ENCODE results near the gene ADAM12. TPM values are rescaled to one million over a fixed set of nuclear protein-coding genes. Genes with fewer than 3 reads are reported as not detected.

Gene ADAM12
- polyA plus RNA-seq, 1 donor from 2014 or later = 0.09 TPM

DNA sequence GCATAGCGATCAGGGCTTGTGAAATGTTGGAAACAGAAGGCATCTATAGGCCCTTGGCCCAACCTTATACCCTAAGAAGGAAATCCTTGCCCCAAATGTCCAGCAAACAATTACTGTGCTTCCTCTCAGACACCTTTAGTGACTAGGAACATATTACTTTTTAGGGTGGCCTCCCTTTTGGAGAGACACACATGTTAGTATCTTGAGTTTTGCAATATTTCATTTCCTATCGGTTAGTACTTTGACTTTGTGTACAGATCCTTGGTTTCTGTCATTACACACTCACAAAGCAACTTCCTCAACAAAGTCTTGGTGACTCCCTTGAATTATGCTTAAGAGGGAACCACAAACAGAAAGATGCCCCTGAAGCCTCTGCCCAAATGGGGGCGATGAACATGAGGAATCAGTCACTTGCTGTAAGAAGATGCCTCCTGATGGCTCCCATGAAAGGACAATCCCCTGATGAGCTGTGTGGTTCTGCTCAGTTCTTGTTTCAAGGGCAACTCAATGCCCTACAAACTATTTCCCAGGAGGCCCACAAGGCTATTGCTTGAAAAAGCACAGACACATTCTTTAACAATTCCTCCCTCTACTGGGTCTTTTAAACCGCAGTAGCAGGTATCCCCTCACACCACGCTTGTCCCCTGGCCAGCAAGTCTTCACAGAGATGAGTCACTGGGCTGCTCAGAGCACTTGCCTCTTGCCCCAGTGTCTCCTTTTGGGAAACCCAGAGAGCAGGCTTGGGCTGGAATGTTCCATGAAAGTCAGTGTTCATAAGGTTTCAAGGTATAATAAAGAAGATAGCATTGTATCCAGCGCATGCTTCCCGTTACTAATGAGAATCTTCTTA, 295.7 kb downstream of the ADAM12 start:
- Histone ChIP-seq H3K27me3 (ENCODE audit: insufficient read depth, low read depth, low read length) (no peaks in the 10 kb centered on the region), H3K9me3 (ENCODE audit: low read length) (no peaks in the 10 kb centered on the region), H3K9me2 (ENCODE audit: insufficient read depth, low read length) (no peaks in the 10 kb centered on the region), H3K4me3 (ENCODE audit: low read length) (no peak overlapping the region), H3K27ac (ENCODE audit: low read length) (no peak overlapping the region), H3F3A (ENCODE audit: insufficient read depth, low read length, poor library complexity, severe bottlenecking) (no peaks in the 10 kb centered on the region), H3K79me2 (replicated peaks; ENCODE audit: insufficient read depth, low read length) (no peaks in the 10 kb centered on the region), H2AFZ (ENCODE audit: low read depth, low read length) (no peak overlapping the region), H3K4me2 (ENCODE audit: low read length) (no peak overlapping the region), H3K9ac (ENCODE audit: low read length) (no peak overlapping the region), H4K20me1 (ENCODE audit: insufficient read depth) (no peaks in the 10 kb centered on the region), H3K36me3 (ENCODE audit: insufficient read depth, low read length) (no peaks in the 10 kb centered on the region)
- TF ChIP-seq, protein P1, sequence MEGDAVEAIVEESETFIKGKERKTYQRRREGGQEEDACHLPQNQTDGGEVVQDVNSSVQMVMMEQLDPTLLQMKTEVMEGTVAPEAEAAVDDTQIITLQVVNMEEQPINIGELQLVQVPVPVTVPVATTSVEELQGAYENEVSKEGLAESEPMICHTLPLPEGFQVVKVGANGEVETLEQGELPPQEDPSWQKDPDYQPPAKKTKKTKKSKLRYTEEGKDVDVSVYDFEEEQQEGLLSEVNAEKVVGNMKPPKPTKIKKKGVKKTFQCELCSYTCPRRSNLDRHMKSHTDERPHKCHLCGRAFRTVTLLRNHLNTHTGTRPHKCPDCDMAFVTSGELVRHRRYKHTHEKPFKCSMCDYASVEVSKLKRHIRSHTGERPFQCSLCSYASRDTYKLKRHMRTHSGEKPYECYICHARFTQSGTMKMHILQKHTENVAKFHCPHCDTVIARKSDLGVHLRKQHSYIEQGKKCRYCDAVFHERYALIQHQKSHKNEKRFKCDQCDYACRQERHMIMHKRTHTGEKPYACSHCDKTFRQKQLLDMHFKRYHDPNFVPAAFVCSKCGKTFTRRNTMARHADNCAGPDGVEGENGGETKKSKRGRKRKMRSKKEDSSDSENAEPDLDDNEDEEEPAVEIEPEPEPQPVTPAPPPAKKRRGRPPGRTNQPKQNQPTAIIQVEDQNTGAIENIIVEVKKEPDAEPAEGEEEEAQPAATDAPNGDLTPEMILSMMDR (IDR thresholded peaks at IDR 0.05; ENCODE audit: poor library complexity, severe bottlenecking) = no peak
- TF ChIP-seq POLR2AphosphoS5 (IDR thresholded peaks at IDR 0.05) (no peak), SMC3 (conservative IDR thresholded peaks at IDR 0.05; ENCODE audit: poor library complexity) (no peak), EP300 (conservative IDR thresholded peaks at IDR 0.05; ENCODE audit: poor library complexity, severe bottlenecking) (no peak), TAF1 (IDR thresholded peaks at IDR 0.05; ENCODE audit: low read depth) (no peak), EZH2 (IDR thresholded peaks at IDR 0.05; ENCODE audit: borderline replicate concordance, insufficient read depth, low read length, poor library complexity, severe bottlenecking) (no peak), RAD21 (conservative IDR thresholded peaks at IDR 0.05) (no peak), MXI1 (conservative IDR thresholded peaks at IDR 0.05; ENCODE audit: poor library complexity, severe bottlenecking) (no peak)
- TF ChIP-seq, protein P2, sequence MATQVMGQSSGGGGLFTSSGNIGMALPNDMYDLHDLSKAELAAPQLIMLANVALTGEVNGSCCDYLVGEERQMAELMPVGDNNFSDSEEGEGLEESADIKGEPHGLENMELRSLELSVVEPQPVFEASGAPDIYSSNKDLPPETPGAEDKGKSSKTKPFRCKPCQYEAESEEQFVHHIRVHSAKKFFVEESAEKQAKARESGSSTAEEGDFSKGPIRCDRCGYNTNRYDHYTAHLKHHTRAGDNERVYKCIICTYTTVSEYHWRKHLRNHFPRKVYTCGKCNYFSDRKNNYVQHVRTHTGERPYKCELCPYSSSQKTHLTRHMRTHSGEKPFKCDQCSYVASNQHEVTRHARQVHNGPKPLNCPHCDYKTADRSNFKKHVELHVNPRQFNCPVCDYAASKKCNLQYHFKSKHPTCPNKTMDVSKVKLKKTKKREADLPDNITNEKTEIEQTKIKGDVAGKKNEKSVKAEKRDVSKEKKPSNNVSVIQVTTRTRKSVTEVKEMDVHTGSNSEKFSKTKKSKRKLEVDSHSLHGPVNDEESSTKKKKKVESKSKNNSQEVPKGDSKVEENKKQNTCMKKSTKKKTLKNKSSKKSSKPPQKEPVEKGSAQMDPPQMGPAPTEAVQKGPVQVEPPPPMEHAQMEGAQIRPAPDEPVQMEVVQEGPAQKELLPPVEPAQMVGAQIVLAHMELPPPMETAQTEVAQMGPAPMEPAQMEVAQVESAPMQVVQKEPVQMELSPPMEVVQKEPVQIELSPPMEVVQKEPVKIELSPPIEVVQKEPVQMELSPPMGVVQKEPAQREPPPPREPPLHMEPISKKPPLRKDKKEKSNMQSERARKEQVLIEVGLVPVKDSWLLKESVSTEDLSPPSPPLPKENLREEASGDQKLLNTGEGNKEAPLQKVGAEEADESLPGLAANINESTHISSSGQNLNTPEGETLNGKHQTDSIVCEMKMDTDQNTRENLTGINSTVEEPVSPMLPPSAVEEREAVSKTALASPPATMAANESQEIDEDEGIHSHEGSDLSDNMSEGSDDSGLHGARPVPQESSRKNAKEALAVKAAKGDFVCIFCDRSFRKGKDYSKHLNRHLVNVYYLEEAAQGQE (IDR thresholded peaks at IDR 0.05; ENCODE audit: borderline replicate concordance) = no peak

DNA sequence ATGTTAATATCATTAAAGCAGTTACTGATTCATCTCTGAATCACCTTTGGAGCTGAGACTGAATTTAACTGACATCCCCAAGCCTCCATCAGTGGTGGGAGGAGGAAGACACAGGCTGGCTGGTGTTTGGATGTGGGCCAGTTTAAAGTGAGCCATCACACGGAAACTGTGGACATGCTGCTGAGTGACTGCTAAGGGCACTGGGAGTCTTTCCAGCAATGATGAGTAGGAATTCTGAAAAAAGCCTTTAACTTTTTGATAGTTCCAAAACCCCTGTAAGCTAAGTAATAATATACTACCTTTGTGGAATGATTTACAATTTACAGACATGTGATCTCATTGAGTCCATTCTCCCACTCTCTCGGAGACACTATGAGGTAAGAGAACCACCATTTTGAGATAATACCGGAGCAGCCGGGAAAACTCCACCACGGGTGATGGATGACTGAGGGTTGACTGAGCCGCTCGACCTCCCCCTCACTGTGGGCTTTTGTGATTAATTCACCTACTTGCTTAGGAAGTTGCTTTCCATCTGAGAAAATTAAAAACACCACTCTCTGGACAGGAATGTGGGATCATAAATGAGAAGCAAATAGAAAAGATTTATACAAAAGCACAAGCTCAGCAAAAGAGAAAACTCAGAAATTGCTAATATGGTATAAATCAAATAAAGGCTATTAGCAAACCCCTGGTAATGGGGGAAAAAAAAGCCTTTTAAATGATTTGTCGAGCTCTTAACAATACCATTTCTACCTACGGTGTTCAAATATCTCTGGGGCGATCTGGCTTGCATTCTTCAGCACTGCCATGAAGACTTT, 297.2 kb downstream of the ADAM12 start:
- TF ChIP-seq POLR2AphosphoS5 (IDR thresholded peaks at IDR 0.05) (no peak), TAF1 (IDR thresholded peaks at IDR 0.05; ENCODE audit: low read depth) (no peak), RAD21 (conservative IDR thresholded peaks at IDR 0.05) (no peak), EZH2 (IDR thresholded peaks at IDR 0.05; ENCODE audit: borderline replicate concordance, insufficient read depth, low read length, poor library complexity, severe bottlenecking) (no peak), SMC3 (conservative IDR thresholded peaks at IDR 0.05; ENCODE audit: poor library complexity) (no peak), EP300 (conservative IDR thresholded peaks at IDR 0.05; ENCODE audit: poor library complexity, severe bottlenecking) (no peak)
- TF ChIP-seq, protein P2 (IDR thresholded peaks at IDR 0.05; ENCODE audit: borderline replicate concordance) = no peak
- TF ChIP-seq, protein P1 (IDR thresholded peaks at IDR 0.05; ENCODE audit: poor library complexity, severe bottlenecking) = no peak
- no peaks in the 10 kb centered on the region for H3K9me2 ChIP-seq (ENCODE audit: insufficient read depth, low read length)
- no peaks in the 10 kb centered on the region for H3K79me2 ChIP-seq (replicated peaks; ENCODE audit: insufficient read depth, low read length)
- H3K27ac ChIP-seq (ENCODE audit: low read length) = no peak overlapping the region
- H3K9ac ChIP-seq (ENCODE audit: low read length) = no peak overlapping the region
- H3K36me3 ChIP-seq (ENCODE audit: insufficient read depth, low read length) = no peaks in the 10 kb centered on the region
- no peaks in the 10 kb centered on the region for H3F3A ChIP-seq (ENCODE audit: insufficient read depth, low read length, poor library complexity, severe bottlenecking)
- H4K20me1 ChIP-seq (ENCODE audit: insufficient read depth) = no peaks in the 10 kb centered on the region
- H2AFZ ChIP-seq (ENCODE audit: low read depth, low read length) = no peak overlapping the region
- H3K4me2 ChIP-seq (ENCODE audit: low read length) = no peak overlapping the region
- no peaks in the 10 kb centered on the region for H3K9me3 ChIP-seq (ENCODE audit: low read length)
- H3K27me3 ChIP-seq (ENCODE audit: insufficient read depth, low read depth, low read length) = no peaks in the 10 kb centered on the region
- H3K4me3 ChIP-seq (ENCODE audit: low read length) = no peak overlapping the region
